HG02798 (cell line): ENCODE results near the gene UBE2R2.

ENCODE experiments used
- ATAC-seq: cut with Tn5 transposase; IDR thresholded peaks from one replicate; pipeline ENCODE4 v1.9.1; 2021; ENCODE audit warnings: mild to moderate bottlenecking; ENCODE audit not compliant: unreplicated experiment, poor library complexity

The UBE2R2 gene

GRCh38 chr9:33878691-33879366 lies 61.9 kb downstream of the UBE2R2 start:
- ATAC-seq: no peak

DNA sequence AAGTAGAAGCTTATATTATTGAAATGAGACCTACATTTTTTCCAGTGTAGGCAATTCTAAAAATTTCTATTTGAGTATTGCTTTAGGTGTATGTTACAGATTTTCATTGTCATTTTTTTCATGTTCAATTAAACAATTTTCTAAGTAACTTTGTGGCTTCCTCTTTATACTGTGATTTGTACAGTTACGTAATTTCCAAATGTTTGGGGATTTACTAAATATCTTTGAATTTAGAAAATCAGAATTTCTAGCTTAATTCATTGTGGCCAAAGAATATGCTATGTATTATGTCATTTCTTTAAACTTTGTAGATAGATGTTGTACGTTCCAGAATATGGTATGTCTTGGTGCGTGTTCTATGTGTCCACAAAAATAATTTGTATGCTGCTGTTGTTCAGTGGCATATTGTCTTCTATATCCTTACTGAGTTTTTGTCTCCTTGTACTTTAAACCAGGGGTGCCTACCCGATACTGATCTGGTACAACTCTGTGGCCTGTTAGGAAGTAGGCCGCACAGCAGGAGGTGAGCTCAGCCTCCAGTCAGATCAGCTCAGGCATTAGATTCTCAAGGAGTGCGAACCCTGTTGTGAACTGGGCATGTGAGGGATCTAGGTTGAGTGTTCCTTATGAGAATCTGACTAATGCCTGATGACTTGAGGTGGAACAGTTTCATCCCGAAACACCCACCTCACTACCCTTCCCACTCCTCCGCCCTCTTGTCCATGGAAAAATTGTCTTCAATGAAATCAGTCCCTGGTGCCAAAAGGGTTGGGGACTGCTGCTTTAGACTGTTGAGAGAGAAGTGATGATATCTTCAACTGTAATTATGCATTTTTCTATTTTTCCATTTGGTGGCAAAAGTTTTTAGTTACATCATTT lies 63.5 kb downstream of the UBE2R2 start:
- ATAC-seq: no peak

GRCh38 chr9:33881635-33882034 lies 64.7 kb downstream of the UBE2R2 start:
- ATAC-seq: no peak

DNA sequence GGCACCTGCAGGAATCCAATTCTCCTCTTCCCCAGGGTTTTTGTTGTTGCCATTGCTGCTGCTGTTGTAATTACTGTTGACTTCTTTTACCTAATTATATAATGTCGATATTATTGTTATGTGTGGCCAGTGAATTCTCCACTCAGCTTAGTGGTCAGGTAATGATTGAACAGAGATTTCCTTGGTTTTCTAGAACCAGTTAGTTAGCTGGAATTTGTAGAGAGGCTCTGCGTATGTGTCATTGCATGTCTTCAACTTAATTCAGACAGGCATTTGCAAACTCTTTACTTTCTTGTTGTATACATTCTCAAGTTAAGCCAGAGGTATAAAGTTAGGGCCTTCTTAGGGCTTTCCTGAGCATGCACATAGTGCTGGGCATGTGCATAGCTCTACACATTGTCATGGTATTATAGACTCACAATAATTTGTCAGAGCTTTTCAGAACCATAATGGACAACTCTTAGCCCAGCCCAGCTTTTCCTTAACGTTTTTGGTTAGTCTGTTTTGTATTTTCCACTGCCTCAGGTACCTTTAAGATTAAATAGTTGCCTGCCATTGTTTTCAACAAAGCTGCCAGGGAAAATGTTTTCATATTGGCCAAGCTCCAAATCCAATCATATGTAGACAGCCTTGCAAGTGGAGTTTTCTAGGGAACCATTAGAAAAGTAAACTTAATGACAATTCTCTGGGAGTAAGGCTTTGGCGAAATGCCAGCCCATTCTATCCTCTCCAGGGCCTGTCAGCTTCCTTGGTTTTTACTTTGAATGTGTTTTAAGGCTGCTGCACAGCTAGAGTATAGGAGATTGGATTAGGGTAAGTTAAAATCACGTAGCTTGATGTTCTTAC lies 68.1 kb downstream of the UBE2R2 start:
- ATAC-seq: no peak

DNA sequence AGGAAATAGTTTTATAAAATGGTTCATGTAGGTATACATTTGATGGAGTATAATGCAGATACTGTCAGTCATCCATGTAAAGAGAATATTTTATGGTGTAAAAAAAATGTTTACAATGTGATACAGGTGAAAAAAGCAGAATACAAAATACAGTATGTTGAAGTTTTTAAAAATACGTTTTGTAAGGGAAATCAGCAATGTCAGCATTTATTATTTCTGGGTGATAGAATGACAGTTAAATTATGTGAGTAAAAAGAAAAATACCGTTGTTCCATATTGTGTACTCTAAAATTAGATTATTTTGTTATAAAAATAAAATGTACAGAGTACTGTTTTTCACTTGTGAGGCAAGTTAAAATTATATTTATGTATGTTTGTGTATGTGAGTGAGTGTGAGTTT lies 69.0 kb downstream of the UBE2R2 start:
- ATAC-seq: no peak

DNA sequence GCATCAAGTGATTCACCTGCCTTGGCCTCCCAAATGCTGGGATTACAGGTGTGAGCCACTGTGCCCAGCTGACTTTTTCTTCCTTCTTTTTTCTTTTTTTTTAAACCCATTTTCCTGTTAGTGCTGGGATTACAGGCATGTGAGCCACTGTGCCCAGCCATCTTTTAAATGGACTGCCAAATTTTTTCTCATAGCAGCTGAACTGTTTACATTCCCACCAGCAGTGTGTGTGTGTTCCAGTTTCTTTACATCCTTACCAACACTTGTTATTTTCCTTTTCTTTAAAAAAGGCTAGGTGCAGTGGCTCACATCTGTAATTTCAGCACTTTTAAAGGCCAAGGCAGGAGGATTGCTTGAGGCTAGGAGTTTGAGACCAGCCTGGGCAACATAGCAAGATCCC lies 76.9 kb downstream of the UBE2R2 start:
- no peak for ATAC-seq

GRCh38 chr9:33894316-33894715 lies 77.4 kb downstream of the UBE2R2 start:
- no peak for ATAC-seq

DNA sequence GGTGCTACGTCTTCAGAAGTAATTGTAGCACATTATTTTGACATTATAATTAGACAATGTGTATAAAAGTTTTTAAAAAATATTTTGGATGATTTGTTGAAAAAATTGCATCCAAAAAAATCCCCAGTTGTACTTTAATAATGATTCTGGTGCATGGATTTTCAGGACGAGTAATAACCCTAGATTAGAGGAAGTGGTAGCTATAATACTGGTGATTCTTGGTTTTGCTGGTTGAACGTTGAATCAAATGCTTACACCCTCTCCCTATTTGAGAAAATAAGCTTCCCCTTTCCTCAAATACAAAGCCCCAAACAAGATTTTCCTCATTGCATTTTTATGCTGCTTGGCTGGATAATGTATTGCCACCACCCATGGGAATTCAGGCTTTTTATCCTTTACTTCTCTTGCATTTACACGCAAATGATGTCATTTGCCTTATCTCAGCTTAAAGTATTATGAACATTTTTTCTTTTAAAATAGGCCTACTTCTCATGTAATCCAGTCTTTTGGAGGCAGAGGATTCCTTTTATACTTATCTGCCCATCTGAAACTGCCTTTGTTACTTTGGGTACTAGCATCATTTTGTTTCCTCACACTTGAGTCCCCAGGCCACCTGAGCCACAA lies 86.3 kb downstream of the UBE2R2 start:
- ATAC-seq: no peak

GRCh38 chr9:33905137-33905536 lies 88.2 kb downstream of the UBE2R2 start:
- no peak for ATAC-seq

- ATAC-seq: no peak
Measured at GRCh38 chr9:33906769-33907168, 89.8 kb downstream of the UBE2R2 start.

DNA sequence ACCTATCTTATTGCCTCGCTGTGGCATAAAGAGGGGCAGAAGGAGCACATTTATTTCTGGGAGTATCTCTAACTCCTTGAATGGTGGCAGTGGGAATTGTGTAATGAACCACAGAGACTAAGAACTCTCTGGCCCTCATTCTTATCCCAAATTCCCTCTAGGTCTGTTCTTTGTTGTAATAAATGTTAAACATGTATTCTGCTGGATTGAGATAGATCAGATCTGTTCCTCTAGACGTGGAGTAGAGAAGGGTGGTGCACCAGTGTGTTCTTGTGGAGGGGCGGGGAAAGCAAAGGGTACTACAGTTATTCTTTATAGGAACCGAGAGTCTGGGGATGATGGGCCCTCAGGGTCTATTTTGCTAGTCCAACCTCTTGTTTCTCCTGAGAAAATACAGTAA lies 90.4 kb downstream of the UBE2R2 start:
- ATAC-seq: no peak

- no peak for ATAC-seq
Measured at GRCh38 chr9:33908114-33908513, 91.2 kb downstream of the UBE2R2 start.

DNA sequence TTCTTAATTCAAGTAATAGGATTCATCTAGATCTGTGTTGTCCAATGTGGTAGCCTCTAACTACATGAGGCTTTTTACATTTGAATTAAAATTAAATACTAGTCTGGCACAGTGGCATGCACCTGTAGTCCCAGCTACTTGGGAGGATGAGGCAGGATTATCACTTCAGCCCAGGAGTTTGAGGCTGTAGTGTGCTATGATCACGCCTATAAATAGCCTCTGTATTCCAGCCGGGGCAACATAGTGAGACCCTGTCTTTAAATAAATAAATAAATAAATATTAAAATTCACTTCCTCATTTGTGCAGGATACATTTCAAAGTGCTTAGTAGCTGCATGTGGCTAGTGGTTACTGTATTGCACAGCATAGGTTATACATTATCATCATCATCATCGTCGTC lies 91.8 kb downstream of the UBE2R2 start:
- no peak for ATAC-seq

DNA sequence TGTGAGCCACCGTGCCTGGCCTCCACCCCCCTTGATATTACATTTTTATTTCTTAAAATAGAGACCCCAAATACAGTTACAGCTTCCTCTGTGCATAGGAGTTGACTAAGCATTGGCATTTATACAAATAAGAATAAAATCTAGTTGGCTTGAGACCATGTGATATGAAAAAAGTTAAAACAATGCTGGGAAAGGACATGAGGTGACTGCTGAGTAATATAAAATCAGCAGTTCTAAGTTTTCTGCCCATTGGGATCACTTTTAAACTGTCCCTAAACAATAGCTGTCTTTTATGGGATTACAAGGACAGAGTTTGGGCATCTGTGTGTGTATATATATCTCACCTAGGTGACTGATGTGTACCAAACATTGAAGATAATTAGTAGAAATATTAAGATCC lies 96.6 kb downstream of the UBE2R2 start:
- no peak for ATAC-seq

DNA sequence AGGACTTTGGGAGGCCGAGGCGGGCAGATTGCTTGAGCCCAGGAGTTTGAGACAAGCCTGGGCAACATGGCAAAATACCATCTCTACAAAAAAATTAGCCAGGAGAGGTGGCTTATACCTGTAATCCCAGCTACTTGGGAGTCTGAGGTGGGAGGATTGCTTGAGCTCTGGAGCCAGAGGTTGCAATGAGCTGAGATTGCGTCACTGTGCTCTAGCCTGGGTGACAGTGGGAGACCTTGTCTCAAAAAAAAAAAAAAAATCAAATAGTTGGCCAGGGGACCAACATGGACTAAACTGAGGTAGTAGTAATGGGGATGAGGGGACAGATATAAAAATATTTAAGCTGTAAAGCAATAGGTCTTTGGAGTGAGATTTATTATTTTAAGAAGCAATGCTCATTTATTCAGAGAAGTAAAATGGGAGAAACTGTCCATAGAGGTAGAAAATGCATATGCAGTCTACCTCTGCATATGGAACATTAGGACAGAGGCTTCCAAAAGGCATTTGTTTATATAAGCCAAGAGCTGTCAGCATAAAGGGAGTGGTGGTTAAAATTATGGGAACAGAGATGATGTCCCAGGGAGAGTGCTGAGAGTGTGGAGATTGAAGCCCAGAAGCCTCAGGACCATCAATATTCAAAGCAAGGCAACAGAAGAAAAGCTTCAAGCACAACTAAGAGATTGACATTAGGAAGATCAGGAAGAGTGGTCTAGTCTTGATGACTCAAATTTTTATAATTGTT lies 98.1 kb downstream of the UBE2R2 start:
- no peak for ATAC-seq

GRCh38 chr9:33917036-33917435 lies 100.1 kb downstream of the UBE2R2 start:
- ATAC-seq: no peak

DNA sequence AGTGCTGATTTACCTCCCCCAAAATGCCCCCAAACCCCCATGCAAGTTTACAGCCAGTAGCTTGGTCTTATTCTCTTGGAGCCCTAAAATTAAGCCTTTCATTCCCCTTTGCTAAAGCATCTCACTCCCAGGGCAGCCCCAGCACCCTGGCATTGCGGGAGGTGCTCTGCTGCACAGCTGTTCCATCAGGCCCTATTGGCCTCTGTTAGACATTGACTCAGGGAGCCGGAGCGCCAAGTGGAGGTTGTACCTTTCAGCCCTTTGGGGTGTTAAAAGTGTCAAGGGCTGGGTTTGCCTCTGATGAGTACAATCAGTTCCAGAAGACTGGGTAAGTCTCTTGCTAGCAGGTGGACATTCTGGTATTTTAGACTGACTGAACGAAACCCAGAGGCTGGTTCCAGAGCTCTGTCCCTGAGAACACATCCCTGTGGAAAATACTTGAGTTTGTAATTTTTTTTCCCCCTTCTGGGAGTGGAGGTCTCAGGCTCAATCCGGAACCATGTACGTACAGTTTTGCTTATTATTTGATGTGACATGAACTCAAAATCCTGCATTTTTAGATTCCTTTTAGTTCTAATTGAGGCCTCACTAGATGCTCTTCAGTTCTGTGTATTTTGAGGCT lies 102.4 kb downstream of the UBE2R2 start:
- ATAC-seq: no peak

GRCh38 chr9:33921967-33922895 lies 105.3 kb downstream of the UBE2R2 start:
- ATAC-seq: no peak
